Activated CD4-positive, alpha-beta T cell treated with anti-CD3 and anti-CD28 coated beads for 4 hours (primary cell): ENCODE measurements around the gene HOXC13.

Source experiments
- DNase-seq, 2 donors: peaks; one replicate each; pipeline ENCODE4 v3.0.0-alpha.2; 2020

The HOXC13 gene

DNA sequence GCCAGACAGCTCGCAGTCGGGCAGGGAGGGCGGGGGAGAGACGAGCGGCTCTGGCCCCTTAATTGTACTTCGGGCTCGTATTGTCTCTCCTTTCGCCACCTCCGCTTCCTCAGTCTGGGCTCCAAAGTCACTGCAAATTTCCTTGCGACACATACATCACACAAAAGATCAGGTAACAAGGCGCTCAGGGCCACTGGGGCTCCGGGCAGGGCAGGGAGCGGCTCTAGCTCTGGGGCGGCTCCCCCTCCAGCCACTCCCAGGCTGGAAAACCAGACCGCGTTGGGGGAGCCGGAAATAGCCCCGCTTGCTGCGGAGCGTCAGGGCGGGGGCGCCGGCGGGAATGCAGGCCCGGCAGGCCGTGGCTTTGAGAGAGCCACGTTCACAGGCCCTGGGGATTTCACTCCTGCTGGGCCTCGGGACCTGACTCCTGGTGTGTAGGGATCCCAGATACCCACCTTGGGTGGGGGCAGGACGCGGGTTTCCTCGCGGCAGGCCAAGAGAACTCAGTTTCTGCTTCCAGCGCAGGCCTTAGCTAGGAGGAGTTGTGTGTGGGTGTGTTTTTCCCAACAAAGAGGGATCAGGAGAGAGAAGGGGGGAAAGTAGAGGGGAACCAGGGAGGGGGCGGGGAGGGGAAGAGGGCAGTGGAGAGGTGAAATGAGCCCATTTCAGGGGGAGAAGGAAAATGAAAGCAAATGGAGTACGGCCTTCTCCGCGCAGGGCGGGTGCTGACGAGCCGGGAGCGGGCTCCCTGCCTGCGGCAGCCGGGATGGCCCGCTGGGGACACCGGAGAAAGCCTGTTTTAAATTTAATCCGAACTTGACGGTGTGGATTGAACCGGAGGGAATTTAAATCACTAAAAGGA, 57.0 kb downstream of the HOXC13 start:
- DNase-seq: no peak
